GM20000 (cell line): ENCODE data around the gene UBA7.
"Not testable (repeated sequence)": the region's sequence is repeated elsewhere in the genome, so short reads cannot be mapped to it uniquely, and the experiment has no call there.

Source experiments
- DNase-seq: peaks from one replicate; pipeline ENCODE4 v3.0.0; 2012; ENCODE audit warnings: low spot score
- TF ChIP-seq, protein P1 (sequence below): IDR thresholded peaks from 2 replicates; pipeline ENCODE4 v1.5.1; 2012; ENCODE audit warnings: mild to moderate bottlenecking, control low read depth; ENCODE audit errors: extremely low read depth, missing control alignments

The UBA7 gene

DNA sequence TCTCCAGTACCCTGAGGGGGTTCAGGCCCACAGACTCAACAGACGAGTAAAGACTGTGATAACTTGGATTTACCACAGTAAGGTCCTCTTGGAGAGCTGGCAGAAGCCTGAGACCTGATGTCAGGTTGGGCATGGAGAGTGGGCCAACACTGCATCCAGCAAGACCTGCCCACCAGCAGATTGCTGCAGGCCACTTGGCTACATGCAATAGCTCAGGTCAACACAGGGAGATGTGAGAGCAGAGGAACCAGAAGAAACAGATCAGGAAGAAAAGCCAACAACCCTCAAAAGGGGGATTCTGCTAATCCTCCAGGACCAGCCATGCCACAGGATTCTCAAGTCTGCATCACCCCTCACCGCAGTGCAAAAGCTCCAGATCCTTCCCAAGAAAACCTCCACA, 25.7 kb downstream of the UBA7 start:
- peak; percentile 2 for DNase-seq
- TF ChIP-seq, protein P1, sequence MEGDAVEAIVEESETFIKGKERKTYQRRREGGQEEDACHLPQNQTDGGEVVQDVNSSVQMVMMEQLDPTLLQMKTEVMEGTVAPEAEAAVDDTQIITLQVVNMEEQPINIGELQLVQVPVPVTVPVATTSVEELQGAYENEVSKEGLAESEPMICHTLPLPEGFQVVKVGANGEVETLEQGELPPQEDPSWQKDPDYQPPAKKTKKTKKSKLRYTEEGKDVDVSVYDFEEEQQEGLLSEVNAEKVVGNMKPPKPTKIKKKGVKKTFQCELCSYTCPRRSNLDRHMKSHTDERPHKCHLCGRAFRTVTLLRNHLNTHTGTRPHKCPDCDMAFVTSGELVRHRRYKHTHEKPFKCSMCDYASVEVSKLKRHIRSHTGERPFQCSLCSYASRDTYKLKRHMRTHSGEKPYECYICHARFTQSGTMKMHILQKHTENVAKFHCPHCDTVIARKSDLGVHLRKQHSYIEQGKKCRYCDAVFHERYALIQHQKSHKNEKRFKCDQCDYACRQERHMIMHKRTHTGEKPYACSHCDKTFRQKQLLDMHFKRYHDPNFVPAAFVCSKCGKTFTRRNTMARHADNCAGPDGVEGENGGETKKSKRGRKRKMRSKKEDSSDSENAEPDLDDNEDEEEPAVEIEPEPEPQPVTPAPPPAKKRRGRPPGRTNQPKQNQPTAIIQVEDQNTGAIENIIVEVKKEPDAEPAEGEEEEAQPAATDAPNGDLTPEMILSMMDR: no peak

DNA sequence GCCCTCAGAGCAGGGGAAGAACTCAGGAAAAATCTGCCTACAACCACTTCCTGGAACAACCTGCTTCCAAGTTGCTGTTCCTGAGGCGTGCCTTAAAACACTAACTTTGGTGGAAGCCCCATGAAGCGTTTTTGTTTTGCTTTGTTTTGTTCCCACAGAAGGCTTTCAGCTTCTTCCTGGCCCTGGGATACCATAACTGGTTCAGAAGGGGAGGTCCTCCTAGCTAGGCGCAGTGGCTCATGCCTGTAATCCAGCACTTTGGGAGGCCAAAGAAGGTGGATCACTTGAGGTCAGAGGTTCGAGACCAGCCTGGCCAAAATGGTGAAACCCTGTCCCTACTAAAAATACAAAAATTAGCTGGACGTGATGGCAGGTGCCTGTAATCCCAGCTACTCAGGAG, 26.2 kb downstream of the UBA7 start:
- DNase-seq: no peak
- TF ChIP-seq, protein P1: no peak

DNA sequence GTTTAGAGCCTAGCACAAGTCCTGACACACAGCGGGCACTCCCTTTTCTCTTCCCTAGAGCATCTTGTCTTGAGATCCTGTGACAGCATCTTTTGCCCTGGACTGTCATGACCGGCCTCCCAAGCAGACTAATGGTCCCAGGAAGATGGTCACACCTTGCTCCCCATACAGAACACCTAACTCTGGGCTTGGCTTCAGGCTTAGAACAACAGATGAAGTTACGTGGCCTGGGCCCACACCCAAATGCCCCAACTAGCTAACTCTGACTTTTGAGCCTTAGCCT, 26.6 kb downstream of the UBA7 start:
- TF ChIP-seq, protein P1: no peak
- peak; percentile 11 for DNase-seq

DNA sequence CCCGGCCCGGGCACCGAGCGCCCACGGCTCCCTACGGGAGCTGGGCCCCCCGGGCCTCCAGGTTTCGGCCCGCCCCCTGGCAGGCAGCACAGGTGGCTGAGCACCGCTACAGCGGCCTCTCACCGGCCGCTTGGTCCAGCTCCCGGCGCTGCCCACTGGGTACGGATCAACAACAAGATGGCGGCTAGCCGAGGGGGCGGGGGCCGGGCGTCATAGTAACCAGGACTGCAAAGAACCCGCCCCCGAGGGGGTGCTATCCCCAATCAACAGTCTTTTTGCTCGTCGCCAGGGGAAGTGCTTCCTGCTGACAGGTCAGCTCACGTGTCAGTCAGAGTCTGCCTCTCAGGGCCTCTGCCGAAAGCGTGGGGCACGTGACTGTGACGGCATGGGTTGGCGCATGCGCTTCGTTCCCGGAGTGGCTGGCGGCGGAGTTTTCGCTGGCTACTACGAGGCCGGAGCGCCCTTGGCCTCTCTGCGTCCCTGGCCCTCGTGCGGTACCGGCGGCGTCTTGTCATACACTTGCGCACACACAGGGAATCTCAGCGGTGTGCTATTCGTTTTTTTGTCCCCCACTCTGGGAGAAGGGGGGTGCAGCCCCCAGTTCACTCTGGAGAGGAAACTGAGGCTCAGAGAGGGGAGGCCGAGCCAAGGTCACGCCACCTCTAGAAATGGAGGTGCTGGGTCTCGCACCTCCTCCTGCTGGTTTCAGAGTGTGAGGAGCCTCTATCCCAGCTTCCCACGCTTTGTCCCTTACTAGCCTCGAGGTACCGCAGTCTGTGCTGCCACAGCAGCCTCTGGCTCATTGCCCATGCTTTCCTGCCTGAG, 27.2 kb downstream of the UBA7 start, which contains the start of gene IP6K1:
TSS of gene IP6K1 (minus strand) at position 186 of the 825 bp plus-strand sequence. CDS start 38,502 bp downstream, outside the sequence.
- TF ChIP-seq, protein P1: no peak
- peak; percentile 100 for DNase-seq

DNA sequence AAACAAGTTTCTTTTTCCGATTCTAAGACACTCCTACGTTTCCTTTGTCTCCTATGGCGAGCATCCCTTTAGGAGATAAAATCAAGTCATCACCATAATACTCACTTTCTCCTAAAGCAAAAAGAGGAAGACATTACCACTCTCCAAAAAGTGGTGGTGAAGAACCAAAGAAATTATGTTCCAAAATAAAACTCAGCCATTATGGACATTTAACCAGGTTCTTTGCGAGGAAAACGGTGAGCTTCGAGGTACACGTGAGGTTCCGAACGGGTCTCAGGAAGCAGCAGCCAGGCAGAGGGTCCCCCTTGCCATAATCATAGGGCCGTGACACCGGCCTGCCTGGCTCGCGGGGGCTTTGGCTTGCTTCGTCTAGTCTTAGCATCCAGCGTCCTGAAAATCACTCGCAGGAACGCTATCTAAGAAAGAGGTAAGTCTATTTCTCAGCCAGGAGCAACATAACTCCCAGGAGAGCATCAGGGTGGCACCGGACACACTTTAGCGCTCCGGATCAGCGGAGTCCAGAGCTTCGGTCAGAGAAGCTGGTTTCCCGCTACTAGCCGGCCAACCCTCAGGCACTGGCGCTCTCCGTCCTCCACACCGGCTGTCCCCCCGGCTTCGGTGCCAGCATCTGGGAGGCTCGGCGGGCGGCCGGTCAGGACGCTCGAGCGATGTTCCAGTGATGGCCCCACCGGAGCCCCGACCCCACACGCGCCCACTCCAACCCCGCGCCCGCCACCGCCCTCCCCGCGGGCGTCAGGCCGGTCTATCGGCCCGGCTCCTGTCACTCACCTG, 28.0 kb downstream of the UBA7 start:
- DNase-seq: peak; percentile 53
- TF ChIP-seq, protein P1: no peak

DNA sequence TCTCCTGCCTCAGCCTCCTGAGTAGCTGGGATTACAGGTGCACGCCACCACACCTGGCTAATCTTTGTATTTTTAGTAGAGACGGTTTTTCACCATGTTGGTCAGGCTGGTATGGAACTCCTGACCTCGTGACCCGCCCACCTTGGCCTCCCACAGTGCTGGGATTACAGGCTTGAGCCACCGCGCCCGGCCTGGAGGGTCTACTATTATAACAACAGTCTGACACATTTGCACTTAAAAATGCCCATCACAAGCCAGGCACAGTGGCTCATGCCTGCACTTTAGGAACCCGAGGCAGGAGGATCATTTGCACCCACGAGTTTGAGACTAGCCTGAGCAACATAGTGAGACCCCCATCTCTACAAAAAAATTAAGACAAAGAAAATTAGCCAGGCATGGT, 31.5 kb downstream of the UBA7 start:
- DNase-seq: not testable (repeated sequence)

DNA sequence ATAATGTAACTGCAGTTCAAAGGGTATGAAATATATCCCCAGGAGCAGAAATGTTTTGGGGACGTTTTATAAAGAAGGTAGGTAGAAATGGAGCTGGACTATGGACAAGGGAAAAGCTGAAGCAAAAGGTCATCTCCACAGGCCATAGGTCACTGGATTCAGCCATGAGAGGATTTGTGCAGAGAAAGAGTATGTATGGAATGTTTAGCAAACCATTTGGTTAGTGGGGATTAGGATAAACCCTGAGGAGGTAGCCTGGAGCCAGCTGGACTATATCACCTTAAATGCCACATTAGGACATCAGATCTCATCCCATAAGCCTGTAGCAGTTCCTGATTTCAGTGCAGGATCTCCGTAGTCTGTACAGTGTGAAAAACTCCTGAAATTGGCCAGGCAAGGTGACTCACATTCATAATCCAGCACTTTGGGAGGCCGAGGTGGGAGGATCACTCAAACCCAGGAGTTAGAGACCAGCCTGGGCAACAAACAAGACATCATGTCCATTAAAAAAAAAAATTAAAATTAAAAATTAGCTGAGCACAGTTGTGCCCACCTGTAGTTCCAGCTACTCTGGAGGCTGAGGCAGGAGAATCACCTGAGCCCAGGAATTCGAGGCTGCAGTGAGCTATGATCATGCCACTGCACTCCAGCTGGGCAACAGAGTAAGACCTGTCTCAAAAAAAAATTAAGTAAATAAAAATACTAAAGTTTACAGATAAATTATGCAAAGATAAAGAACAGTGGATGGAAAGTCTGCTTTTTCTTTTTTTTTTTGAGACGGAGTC, 32.1 kb downstream of the UBA7 start:
- no peak for DNase-seq
- TF ChIP-seq, protein P1: no peak

DNA sequence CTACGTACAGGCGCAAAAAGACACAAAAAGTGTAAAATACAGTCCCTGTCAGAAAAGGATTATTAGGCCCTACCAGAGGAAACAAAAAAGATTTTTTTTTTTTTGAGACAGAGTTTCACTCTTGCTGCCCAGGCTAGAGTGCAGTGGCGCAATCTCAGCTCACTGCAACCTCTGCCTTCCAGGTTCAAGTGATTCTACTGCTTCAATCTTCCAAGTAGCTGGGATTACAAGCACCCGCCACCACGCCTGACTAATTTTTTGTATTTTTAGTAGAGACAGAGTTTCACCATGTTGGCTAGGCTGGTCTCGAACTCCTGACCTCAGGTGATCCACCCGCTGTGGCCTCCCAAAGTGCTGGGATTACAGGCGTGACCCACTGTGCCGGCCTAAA, 32.8 kb downstream of the UBA7 start:
- not testable (repeated sequence) for DNase-seq
